Globus pallidus (tissue), 1 donor: ENCODE measurements around the gene PLXDC2.

Experiments used
- DNase-seq: peaks from one replicate; pipeline ENCODE4 v3.0.0-alpha.2; 2015; ENCODE audit warnings: low spot score

The PLXDC2 gene

DNA sequence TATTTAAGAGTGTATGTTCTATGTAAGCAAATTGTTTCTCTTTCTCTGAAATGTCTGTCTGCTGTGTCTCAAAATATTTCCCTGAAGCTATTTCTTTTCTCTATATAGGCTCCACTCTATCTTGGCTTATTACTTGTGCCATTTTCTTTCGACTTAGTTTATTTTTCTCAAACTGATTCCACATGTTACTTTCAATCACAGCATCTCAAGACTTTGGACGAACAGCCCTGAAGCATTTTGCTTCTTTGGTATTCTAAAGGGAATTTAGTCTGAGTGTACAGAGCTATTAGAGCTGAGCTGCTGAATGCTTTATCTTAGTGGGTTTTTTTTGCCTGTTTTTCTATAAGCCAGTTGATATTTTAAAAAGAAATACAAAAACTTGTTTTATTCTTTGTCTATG is 95.7 kb downstream of the PLXDC2 start:
- DNase-seq = no peak

DNA sequence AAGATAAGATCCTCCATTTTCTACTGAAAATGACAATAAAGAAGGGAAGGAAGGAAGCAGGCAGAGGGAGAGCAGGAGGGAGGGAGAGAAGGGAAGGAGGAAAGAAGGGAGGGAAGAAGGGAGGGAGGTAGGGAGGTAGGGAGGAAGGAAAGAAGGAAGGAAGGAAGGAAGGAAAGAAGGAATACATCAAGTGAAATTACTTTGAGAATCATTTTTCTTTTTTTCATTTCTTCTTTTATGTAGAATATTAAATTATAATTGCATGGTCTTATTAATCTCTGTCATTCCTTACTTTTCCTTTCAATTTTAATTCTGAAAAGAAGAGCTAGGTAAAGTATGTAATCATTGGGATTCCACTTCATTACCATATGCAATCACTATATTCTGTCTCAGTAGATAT is 97.8 kb downstream of the PLXDC2 start:
- no peak for DNase-seq

DNA sequence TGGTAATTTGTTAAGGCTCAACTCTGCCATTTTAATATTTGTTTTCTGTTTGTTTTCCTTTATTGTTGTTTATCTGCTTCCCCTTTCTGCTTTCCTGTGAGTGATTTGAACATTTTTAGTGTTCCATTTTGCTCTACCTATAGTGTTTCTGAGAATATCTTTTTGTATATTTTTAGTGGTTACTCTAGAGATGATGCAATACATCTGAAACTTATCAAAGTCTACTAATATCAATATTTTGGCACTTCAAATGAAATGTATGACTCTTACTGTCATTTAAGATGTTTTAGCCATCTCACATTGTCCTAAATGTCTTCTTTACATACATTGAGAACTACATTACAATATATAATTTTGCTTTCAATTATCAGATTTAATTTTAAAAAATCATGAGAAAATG is 98.9 kb downstream of the PLXDC2 start:
- no peak for DNase-seq

DNA sequence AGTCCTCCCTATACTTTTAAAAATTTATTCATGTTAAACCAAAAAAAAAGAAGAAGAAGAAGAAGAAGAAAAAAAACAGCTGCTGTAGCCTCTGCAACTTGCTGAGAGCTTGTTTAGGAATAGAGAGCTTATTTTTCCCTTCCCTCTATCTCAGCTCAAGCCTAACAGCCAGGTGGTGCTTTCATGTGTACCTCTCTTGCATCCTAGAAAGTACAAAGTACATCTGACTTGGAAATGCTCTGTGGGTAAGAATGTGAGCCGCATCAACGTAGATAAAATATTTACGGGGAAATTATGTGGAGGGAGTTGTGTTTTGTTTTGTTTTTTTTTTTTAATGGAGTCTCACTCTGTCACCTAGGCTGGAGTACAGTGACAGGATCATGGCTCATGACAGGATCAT is 99.6 kb downstream of the PLXDC2 start:
- DNase-seq = no peak

DNA sequence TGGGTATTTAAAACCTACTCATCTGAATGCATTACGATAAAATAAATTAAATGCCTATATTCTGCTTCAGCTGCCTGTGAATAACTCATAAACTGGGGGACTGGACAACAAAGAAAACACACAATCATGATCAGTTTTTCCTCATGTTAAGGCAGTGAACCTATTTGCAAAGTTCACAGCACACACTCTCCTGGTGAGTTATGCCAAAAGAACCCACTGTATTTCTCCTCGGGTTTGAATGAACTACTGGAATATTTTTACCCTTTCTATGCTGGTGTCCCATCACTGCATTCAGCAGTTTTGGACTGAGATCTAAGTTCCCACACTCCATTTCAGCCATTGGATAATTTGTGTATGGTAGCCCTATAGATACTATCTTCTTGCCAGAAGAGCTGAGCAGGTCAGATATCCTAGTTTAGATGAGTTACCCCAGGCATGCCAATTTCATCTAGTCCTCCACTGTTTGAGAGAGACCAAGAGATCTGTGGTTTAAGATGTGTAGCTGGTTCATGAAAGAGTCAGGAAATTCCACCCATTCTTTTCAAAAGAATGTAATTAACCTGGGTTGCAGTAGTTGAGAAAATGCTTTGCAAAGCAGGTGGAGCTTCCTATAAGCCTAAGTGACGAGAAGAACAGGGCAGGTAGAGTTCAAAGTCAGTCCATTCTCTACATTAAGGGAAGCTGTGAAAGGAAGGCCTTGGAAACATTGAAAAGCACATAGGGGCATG is 101.7 kb downstream of the PLXDC2 start:
- DNase-seq = no peak

DNA sequence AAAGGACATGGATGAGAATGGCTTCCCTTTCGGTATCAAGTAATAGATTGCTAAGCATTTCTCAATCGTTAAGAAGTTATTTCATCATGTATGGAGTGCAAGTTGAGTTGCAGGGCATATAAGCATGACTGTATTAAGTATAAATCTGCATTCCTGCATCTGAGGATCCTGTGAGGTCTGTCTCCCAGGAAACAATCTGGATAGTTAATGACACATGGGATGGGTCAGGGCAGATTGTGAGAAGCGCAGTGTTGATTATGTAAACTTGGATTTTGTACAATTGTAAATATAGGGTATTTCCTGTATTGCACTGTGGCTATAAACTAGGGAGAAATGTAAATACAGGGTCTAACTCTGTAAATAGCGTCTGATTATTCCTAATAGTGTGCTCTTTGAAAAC is 102.6 kb downstream of the PLXDC2 start:
- no peak for DNase-seq

DNA sequence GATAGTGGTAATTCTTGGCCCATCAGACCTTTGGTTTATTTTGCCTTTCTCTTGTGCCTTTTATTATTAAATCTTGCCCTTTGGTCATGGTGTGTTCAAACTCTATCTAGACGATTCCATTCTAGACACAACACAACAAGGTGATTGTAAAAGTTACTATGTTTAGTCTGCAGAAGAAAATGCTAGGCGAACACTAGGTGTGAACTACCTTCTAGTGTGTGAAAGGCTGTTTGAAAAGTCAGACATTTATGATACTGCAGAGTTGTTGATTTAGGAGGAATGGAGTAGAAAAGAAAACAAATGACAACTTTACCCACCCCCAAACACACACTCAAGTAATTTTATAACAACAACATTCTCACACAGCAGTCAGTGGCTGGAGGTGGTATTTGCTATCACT is 103.4 kb downstream of the PLXDC2 start:
- DNase-seq = no peak

DNA sequence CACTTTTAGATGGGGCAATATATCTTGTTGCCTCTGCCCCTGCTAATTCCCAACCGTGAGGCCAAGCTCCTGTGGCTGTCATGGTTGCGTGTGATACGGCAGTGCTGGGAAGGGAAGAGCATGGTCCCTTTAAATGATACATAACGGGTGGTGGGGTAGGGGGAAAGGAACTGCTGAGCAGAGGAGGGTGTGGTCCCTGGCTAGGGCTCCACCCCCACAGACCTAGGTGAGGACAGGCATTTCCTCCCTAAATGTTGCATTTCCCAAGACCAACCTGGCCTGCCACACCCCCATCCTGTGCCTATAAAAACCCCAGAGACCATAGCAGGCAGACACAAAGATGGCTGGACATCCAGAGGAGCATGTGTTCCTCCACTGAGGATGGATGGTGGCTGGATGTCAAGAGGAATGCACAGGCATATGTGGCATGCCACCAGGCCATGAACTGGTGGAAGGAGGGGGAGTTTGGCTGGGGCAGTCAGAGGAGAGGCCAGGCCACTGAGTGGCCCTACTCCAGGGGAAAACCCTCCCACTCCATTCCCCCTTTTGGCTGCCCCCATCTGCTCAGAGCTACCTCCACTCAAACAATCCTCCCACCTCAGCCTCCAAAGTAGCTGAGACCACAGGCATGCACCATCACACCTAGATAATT is 104.0 kb downstream of the PLXDC2 start:
- DNase-seq = no peak

DNA sequence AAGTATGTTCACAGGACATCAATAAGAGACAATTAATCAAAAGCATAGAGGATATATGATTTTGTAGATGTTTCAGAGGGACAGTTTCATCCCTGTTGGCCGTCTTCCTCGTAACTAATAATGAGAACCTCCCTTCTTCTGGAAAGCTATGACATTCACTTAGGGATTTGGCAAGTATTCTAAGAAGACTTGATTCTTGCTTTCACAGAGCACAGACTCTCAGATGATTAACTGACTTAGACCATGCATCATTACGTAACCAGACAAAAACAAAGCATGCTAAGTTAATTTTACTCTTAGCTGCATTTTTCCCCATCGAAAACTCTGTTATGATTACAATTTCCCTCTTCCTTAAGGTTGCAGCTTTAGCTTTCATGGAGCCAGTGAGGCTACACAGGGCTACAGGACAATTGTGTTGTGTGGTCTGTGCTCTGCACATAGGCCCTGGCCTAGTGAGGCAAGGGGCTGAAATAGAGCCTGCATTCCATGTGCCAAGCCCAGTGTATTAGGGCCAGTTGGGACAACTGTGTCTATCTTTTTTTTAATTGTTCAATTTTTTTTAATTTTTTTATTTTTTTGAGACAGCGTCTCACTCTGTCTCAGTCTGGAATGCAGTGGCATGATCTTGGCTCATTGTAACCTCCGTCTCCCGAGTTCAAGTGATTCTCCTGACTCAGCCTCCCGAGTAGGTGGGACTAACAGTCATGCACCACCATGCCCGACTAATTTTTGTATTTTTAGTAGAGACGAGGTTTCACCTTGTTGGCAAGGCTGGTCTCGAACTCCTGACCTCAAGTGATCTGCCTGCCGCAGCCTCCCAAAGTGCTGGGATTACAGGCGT is 105.3 kb downstream of the PLXDC2 start:
- no peak for DNase-seq

DNA sequence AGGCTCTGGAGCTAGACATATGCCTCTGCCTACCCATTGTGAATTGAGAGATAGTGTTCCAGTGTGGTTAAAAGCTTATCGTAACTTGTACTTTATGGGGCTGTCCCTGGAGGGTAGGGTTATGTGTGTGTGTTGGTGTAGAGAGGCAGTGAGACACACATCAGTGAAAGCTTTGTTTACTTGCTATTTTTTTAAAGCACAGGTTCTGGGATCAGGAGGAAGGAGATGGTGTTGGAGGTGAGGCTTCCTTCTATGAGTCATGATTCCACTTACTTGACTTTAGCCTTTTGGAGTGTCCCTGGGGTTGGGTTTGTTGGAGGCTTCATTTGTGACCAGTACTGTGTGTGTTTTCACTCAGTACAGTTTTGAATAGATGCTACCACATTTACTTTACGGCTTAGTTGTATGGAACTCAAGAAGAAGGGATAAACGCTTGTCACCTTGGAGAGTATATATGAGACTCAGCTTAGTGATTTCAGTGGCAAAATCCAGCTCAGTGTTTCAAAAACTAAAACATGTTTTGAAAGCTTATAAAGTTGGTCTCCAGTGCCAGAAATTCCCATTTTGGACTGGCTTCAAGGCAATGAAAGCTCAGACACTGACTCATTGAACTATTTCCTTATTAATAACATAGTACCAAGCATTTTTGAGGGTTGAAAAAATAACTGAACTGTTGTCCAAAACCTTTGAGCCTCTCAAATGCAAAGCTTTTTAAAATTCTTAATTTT is 106.2 kb downstream of the PLXDC2 start:
- no peak for DNase-seq

DNA sequence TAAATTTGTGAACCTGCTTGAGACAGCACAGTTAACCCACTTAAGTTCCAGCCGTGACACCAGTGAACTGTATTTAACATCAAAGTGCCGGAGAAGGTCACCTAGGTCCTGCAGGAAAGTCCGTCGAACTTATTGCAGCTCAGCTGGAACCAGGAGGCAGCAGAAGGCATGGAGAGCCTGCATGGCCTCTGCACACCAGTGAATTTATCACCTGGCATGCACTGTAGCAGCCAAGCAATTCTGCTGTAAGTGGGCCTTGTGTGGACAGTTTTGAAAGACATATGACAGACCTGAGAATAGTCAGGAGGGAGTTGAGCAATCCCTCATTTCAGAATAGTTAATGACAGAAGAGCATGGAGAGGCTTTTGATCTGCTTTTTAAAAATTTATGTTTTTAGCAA is 108.8 kb downstream of the PLXDC2 start:
- DNase-seq = no peak

DNA sequence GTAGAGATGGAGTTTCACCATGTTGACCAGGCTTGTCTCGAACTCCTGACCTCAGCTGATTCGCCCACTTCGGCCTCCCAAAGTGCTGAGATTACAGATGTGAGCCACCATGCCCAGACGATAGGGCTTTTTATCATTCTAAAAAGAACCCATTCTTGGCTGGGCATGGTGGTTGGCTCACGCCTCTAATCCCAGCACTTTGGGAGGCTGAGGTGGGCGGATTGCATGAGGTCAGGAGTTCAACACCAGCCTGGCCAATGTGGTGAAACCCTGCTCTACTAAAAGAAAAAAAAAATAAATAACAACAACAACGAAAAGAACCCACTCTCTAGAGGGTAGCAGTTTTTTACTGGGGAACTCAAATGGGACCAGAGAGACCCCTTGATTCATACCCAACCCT is 112.7 kb downstream of the PLXDC2 start:
- no peak for DNase-seq

DNA sequence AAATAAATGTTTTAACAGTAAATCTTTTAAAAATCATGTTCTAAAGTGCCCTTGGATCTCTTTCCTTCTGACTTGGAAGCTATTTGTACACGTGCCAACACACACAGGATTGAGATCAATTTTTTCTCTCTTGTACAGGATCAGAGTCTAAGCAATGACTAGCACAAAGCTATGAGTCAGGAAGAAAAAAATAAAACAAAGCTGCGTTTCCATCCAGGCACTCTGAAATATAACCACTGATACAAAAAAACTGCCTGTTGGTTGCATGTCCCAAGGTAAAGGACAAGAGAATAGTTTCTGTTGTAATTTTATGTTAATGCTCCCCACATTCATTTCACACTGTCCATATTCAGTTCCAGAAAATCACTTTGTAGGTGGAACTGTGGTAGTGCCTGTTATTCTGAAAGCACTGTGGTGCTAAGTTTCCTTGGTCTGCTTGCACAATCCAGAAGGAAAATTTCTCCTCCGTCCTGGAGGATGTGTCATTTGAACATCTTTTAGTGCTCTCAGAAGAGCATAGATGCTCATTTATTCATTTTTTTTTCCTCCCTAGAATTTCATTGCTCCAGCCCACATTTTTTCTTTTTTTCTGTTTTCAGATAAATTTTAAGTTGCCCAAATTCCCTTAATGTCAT is 113.4 kb downstream of the PLXDC2 start:
- no peak for DNase-seq

DNA sequence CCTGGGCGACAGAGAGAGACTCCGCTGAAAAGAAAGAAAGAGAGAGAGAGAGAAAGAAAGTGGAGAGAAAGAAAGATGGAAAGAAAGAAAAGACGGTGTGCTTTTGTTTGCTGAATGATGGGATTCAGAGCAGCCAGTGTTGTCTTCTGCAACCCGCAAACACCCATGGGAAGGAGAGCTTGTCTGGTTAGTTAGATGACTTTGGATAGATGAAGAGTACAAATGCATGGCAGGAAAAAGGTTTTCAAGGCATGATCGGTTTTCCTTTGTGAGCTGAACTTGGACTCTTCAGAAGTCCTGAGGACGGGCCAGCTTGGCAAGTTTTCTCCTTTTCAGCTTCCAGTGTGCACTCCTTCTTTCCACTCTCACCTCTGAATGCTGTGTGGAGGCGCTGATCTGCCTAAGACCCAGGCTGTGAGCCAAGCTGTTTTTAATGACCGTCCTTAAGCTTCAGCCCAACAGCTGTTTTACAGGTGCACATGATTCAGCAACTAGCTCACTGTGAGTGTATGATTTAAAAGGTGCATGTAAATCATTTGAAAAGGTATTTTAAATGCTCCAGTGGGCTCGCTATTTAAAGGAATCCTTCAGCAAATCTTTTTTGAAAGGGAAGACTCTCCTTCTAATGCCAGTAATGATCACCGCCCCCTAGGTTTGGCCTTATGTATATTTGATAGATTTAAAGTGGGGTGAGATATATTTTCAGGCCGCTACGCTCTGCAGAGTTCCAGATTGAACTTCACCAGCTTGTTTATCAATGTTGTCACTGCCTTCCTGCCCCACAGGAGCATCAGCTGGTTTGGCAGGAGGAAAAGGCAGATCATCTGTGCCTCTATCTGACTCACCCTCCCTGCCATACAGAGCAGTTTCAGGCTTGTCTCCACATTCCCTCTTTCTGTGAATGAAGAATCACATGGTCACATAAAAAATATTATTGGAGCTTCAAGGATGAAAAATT is 115.0 kb downstream of the PLXDC2 start:
- peak; percentile 48 for DNase-seq

DNA sequence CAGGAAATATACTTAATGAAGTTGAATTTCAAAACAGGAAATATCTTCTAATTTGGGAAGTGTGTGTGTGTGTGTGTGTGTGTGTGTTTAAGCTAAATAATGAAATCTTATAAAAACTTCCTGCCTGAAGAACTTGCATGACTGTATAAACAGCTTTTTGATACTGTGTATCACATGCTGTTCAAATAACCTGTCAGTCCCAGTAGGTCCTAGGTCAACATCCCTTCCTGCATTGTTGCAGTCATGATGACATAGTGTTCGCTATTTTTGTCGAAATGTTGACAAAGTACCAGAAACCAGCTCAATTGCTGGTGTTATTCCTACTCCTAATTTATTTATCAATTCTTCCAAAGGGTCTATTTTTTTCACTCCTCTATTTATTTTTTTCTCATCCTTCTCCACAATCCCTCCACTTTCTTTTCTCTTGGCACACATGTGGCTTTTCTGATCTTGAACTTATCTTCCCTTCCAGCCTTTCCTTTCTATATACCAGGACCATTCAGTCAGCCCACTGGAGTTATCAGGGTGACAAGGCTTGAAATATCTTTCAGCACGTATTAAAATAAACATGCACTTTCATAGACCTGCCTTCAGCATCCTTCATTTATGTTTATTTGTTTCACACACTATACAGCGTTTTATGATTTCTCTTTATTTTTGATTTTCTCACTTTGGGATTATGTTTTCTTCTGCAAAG is 115.8 kb downstream of the PLXDC2 start:
- no peak for DNase-seq

DNA sequence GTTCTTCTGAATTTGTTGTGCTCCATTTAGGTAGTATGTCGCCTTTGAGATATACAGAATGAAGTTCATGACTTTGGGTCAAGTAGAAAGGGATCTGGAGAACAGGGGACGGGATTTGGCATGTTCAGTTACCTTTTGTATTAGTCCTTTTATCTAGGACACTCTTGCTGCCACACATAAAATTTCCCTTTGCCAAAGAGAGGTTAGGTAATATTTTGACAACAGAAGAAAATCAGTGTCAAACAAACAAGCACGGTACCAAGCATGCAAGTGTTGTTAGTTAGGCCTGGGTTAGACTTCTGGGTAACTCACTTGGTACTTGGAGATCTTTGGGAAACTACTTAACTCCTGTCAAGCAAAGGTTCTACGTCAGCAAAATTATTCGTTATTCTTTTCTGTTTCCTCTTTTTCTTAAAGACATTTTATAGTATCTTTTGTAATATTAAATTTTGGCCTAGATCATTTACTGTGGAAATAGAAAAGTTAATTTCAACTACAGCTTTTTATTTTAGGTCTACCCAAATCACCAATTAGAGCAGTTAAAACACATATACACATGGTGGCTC is 116.7 kb downstream of the PLXDC2 start:
- no peak for DNase-seq

DNA sequence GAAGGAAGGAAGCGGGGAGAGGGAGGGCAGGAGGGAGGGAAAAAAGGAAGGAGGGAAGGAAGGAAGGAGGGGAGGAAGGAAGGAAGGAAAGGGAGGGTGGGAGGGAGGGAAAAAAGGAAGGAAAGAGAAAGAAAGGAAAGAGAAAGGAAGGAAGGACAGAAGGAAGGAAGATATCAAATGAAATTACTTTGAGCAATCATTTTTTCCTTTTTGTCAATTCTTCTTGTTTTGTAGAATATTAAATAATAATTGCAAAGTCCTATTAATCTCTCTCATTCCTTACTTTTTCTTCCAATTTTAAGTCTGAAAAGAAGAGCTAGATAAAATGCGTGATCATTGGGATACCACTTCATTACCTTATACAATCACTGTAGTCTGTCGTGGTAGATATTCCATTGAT is 117.5 kb downstream of the PLXDC2 start:
- DNase-seq = no peak

DNA sequence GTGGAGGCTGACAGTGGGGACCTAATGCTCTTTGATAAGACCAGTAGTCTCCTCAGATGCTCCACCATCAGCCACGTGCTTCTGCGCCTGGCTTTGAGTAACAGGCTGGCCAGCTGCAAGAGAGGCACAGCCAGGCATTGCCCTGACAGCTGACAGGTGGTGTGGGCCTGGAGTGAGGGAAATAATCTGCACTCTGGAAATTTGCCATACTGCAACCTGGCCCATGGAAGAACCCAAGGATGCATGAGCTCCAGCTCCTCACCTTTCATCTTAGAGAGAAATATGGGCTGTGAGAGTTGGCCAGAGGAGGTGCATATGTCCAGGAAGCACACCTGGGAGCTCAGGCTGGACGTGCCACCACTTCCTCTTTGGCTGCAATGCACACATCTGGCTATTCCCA is 118.9 kb downstream of the PLXDC2 start:
- DNase-seq = no peak

DNA sequence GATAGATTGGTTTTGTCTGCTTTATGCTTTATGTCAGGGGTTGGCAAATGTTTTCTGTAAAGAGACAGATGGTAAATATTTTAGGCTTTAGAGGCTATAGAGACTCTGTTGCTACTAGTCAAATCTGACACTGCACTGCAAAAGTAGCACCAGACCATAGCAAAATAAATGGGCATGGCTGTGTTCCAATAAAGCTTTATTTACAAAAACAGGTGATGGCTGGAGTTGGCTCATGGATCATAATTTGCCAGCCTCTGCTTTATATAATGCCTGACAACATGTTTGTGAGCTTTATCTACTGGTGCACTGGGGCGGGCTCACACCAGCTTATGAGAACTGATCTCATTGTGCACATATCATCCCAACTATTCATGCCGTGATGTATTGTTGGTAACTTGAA is 120.1 kb downstream of the PLXDC2 start:
- DNase-seq = no peak

DNA sequence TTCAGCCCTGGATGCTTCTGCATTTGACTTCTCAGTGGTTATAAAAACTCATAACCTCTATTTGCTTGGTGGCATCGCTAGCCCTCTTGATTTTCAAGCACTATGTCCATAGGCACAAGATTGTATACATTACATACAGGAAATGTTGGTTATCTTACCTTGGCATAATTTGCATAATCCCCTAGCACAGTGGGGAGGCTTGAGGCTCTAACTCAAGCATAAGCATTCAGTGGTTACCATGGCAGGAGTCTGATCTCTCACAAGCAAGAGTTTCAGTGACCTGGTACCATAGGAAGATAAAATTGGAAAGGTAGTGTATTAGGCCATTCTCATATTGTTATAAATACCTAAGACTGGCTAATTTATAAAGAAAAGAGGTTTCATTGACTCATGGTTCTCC is 121.8 kb downstream of the PLXDC2 start:
- DNase-seq = no peak
